K562 (cell line): Measurements from ENCODE around the gene HMCN1. TPM values are rescaled to one million over a fixed set of nuclear protein-coding genes. Genes with fewer than 3 reads are reported as not detected.
A peak's percentile ranks its signal among the peaks of the same experiment; 100 is the strongest.
"Not testable (repeated sequence)": the region's sequence is repeated elsewhere in the genome, so short reads cannot be mapped to it uniquely, and the experiment has no call there.

ENCODE experiments used
- ATAC-seq: fragments of 200-7000 bp; cut with Tn5 transposase; 3 replicates; pipeline ENCODE4 v1.9.1; 2020; ENCODE audit warnings: moderate library complexity
- BruUV-seq: library from RNA; stranded (reverse); fragments of 400-500 nt; replicated peaks from 2 replicates; lab custom pipeline; 2021; lab: Mats Ljungman, UMichigan
- CTCF ChIA-PET: fragments of 300-600 bp; formaldehyde crosslinking; extraction: SDS; loops from one replicate; lab custom pipeline; 2021; ENCODE audit warnings: low intra/inter-chr PET ratio; lab: Yijun Ruan, JAX
- POLR2A ChIA-PET: fragments of 300-600, 350-650 bp; sonication (Branson Sonifier 250); formaldehyde crosslinking; extraction: SDS; loops from one replicate; lab custom pipeline; 2021; ENCODE audit warnings: antibody characterized with exemption, inconsistent platforms; lab: Yijun Ruan, JAX
- DNase-seq, 4 experiments: peaks; one replicate each; pipeline versions ENCODE4 v3.0.0 to v3.0.0-alpha.2; 2011 to 2018; ENCODE audit warnings: low spot score in 3 of 4, mixed read lengths in 3 of 4; ENCODE audit errors: extremely low read depth in 1 of 4
- FAIRE-seq: peaks from 2 replicates; lab custom pipeline; 2011; peaks lifted over from hg19 to GRCh38; lab: Jason Lieb, UNC
- H2AFZ ChIP-seq: 2 replicates; pipeline ENCODE4 v1.6.0; 2011; ENCODE audit warnings: low read depth, low read length, control low read depth, inconsistent platforms
- H3K27ac ChIP-seq: fragments of 200-600 bp; 3 replicates; pipeline ENCODE4 v1.8.0; 2011; ENCODE audit warnings: low read depth, mild to moderate bottlenecking, control low read depth, inconsistent platforms, low read length, moderate library complexity, mixed read lengths; ENCODE audit errors: extremely low read depth
- H3K27me3 ChIP-seq, 2 experiments: fragments of 300-600 bp in 1 of 2; 2 replicates in 1 of 2; 3 replicates in 1 of 2; pipeline versions ENCODE4 v1.6.0 to v1.8.0; 2011; ENCODE audit warnings: inconsistent platforms in 2 of 2, low read length in 2 of 2, mild to moderate bottlenecking in 1 of 2, mixed read lengths in 1 of 2, moderate library complexity in 1 of 2; ENCODE audit not compliant: control insufficient read depth in 2 of 2, insufficient read depth in 2 of 2
- H3K36me3 ChIP-seq: fragments of 300-600 bp; 3 replicates; pipeline ENCODE4 v1.8.0; 2011; ENCODE audit warnings: mild to moderate bottlenecking, low read length, inconsistent platforms; ENCODE audit not compliant: control insufficient read depth, insufficient read depth
- H3K4me1 ChIP-seq, 2 experiments: fragments of 200-600 bp in 1 of 2; replicated peaks in 1 of 2; 2 replicates in 1 of 2; 3 replicates in 1 of 2; pipeline versions ENCODE4 v1.5.1 to v1.8.0; 2011; ENCODE audit warnings: inconsistent platforms in 2 of 2, low read length in 2 of 2, mild to moderate bottlenecking in 1 of 2, mixed read lengths in 1 of 2, moderate library complexity in 1 of 2; ENCODE audit not compliant: control insufficient read depth in 2 of 2, insufficient read depth in 2 of 2
- H3K4me2 ChIP-seq: 2 replicates; pipeline ENCODE4 v1.6.1; 2011; ENCODE audit warnings: low read length, control low read depth, inconsistent platforms, mixed read lengths; ENCODE audit not compliant: insufficient read depth
- H3K4me3 ChIP-seq: fragments of 200-600 bp; sonication (generic), shearing (Covaris generic); 2 replicates; pipeline ENCODE4 v1.5.1; 2016; ENCODE audit warnings: control low read depth, inconsistent platforms
- H3K79me2 ChIP-seq: fragments of 200-600 bp; 3 replicates; pipeline ENCODE4 v1.8.0; 2011; ENCODE audit warnings: low read length, inconsistent platforms; ENCODE audit not compliant: control insufficient read depth, insufficient read depth
- H3K9ac ChIP-seq, 2 experiments: 2 replicates each; pipeline versions ENCODE4 v1.6.0 to v1.6.1; 2011; ENCODE audit warnings: low read depth in 2 of 2, low read length in 2 of 2, control low read depth in 1 of 2, inconsistent platforms in 1 of 2, mild to moderate bottlenecking in 1 of 2, mixed read lengths in 1 of 2; ENCODE audit not compliant: insufficient read depth in 1 of 2
- H3K9me1 ChIP-seq: one replicate; pipeline ENCODE4 v1.6.0; 2011; ENCODE audit warnings: inconsistent platforms, mild to moderate bottlenecking, low read length, moderate library complexity; ENCODE audit not compliant: control insufficient read depth, insufficient read depth
- H3K9me3 ChIP-seq: replicated peaks from 2 replicates; pipeline ENCODE4 v1.5.1; 2011; ENCODE audit warnings: low read depth, low read length, inconsistent platforms; ENCODE audit not compliant: control insufficient read depth, insufficient read depth
- H4K20me1 ChIP-seq: replicated peaks from 2 replicates; pipeline ENCODE4 v1.6.1; 2011; ENCODE audit warnings: low read length, inconsistent platforms, mixed read lengths; ENCODE audit not compliant: control insufficient read depth, insufficient read depth
- DMBX1 ChIP-seq: fragments of 250-450 bp; sonication (Bioruptor Pico); IDR thresholded peaks from 2 replicates; pipeline ENCODE4 v1.8.0; 2022; ENCODE audit warnings: inconsistent platforms, mild to moderate bottlenecking, moderate library complexity, borderline replicate concordance
- MNT ChIP-seq, 2 experiments: fragments of 450-650 bp; conservative IDR thresholded peaks; 2 replicates each; pipeline ENCODE4 v1.6.1; 2017; ENCODE audit warnings: mild to moderate bottlenecking in 2 of 2, moderate library complexity in 2 of 2
- NFIC ChIP-seq: fragments of 450-650 bp; IDR thresholded peaks from 2 replicates; pipeline ENCODE4 v1.6.1; 2017; ENCODE audit warnings: mild to moderate bottlenecking, inconsistent platforms
- NR2C2 ChIP-seq, 2 experiments: fragments of 200-800 bp in 1 of 2; sonication (Bioruptor generic) in 1 of 2; sonication (generic) in 1 of 2; formaldehyde crosslinking in 1 of 2; IDR thresholded peaks; 2 replicates each; pipeline versions ENCODE4 v1.6.1 to v1.8.0; 2016 to 2022; ENCODE audit warnings: mild to moderate bottlenecking in 1 of 2, missing compliant biosample characterization in 1 of 2, missing genetic modification characterization in 1 of 2, missing genetic modification reagents in 1 of 2
- POLR2G ChIP-seq: fragments of 200-400 bp; formaldehyde crosslinking; IDR thresholded peaks from 2 replicates; pipeline ENCODE4 v1.6.1; 2017; ENCODE audit warnings: low read depth, mild to moderate bottlenecking, antibody characterized with exemption, low read length, moderate library complexity
- POLR2H ChIP-seq: IDR thresholded peaks from 2 replicates; pipeline ENCODE4 v1.6.1; 2016; ENCODE audit warnings: missing genetic modification characterization, low read depth, mild to moderate bottlenecking, control low read depth, missing compliant biosample characterization, moderate library complexity
- RBM25 ChIP-seq: fragments of 200-400 bp; formaldehyde crosslinking; IDR thresholded peaks from 2 replicates; pipeline ENCODE4 v1.6.1; 2018; ENCODE audit warnings: low read length, low read depth, moderate library complexity; ENCODE audit not compliant: severe bottlenecking
- SMARCE1 ChIP-seq: fragments of 450-650 bp; IDR thresholded peaks from 2 replicates; pipeline ENCODE4 v1.7.1; 2016; ENCODE audit warnings: mild to moderate bottlenecking
- TFE3 ChIP-seq: fragments of 450-650 bp; formaldehyde crosslinking; IDR thresholded peaks from 2 replicates; pipeline ENCODE4 v1.4.0; 2020; ENCODE audit warnings: mild to moderate bottlenecking, mixed read lengths
- ZNF583 ChIP-seq: fragments of 250-450 bp; sonication (Bioruptor Pico); IDR thresholded peaks from 2 replicates; pipeline ENCODE4 v1.4.0; 2020
- WGBS: fragments of 100-300 bp; shearing (Covaris generic); methylation state at CpG from one replicate; pipeline ENCODE4 v1.1.6; 2016; ENCODE audit warnings: low coverage, mixed read lengths; ENCODE audit not compliant: insufficient coverage; ENCODE audit errors: missing lambda C conversion rate; 5-methylcytosine and 5-hydroxymethylcytosine counted together
- in situ Hi-C: fragments of 300-500 bp; cut with MboI; formaldehyde crosslinking; loops from 4 replicates; pipeline ENCODE4 v1.15.0; 2018; ENCODE audit warnings: inconsistent platforms, mixed read lengths
- intact Hi-C: fragments of 100-400 bp; cut with micrococcal nuclease; formaldehyde crosslinking; loops from 2 replicates; pipeline ENCODE4 v1.14.2; 2022
- polyA plus RNA-seq, 8 experiments: library from polyadenylated mRNA; depleted of rRNA in 4 of 8; stranded (reverse) in 5 of 8; unstranded in 3 of 8; fragments of >200 nt; fragmentation: Nextera tagmentation in 2 of 8; fragmentation: Illumina TruSeq in 1 of 8; extraction: Ambion mirVana in 2 of 8; extraction: Trizol in 1 of 8; gene quantifications; 2 replicates each; pipeline versions ENCODE4 v1.2.1 to v1.2.3, GENCODE V29; 2011 to 2014; ENCODE audit warnings: inconsistent platforms in 1 of 8, missing spikeins in 1 of 8
- total RNA-seq, 7 experiments: library from RNA; depleted of rRNA in 6 of 7; stranded (reverse); fragments of >200 nt in 6 of 7; fragmentation: Illumina TruSeq in 2 of 7; extraction: Trizol in 2 of 7; gene quantifications; 2 replicates each; pipeline versions ENCODE4 v1.2.1 to v1.2.3, GENCODE V29; 2011 to 2021; ENCODE audit warnings: low replicate concordance in 1 of 7

Gene HMCN1
- total and polyA plus RNA-seq, 9 of the 15 experiments (the other 6 are each of a cell fraction or from before 2014, with no cell fraction given): 0.07 to 0.36 (median 0.21) TPM

DNA sequence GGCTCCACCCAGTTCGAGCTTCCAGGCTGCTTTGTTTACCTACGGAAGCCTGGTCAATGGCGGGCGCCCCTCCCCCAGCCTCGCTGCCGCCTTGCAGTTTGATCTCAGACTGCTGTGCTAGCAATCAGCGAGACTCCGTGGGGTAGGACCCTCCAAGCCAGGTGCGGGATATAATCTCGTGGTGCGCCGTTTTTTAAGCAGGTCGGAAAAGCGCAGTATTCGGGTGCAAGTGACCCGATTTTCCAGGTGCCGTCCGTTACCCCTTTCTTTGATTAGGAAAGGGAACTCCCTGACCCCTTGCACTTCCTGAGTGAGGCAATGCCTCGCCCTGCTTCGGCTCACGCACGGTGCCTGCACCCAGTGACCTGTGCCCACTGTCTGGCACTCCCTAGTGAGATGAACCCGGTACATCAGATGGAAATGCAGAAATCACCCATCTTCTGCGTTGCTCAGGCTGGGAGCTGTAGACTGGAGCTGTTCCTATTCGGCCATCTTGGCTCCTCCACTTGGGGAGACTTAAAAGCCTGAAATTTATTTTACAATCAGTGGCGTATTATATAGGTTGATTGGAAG lies 158.7 kb downstream of the HMCN1 start (continued):
- not testable (repeated sequence) for TF ChIP-seq NR2C2 (CRISPR knock-in tag; IDR thresholded peaks at IDR 0.05)
- TF ChIP-seq NR2C2 (tag; IDR thresholded peaks at IDR 0.05) (peak; percentile 46; the same call in 1 of the 2 replicates), SMARCE1 (0 out of 2 replicates have a peak, but pooled peaks have one; percentile 23), DMBX1 (CRISPR knock-in tag) (peak; percentile 72), NFIC (0 out of 2 replicates have a peak, but pooled peaks have one; percentile 4), POLR2H (tag) (peak; percentile 78), POLR2G (peak; percentile 68), ZNF583 (CRISPR knock-in tag) (0 out of 2 replicates have a peak, but pooled peaks have one; percentile 33), MNT (conservative IDR thresholded peaks at IDR 0.05) (peak; percentile 37 to 65; a peak in 3 of 4 replicates)

- TF ChIP-seq TFE3 (peak; percentile 6; the same call in 1 of the 2 replicates), RBM25 (no peak)
- no peak for ATAC-seq
These were observed 160.6 kb downstream of the HMCN1 start for GRCh38 chr1:185894791-185895190.

More at GRCh38 chr1:185894791-185895190, 160.6 kb downstream of the HMCN1 start:
- Histone ChIP-seq H3K4me1 (no peaks in the 10 kb centered on the region; a peak in 1 of 5 replicates), H3K4me2 (no peak overlapping the region), H2AFZ (no peak overlapping the region), H4K20me1 (no peaks in the 10 kb centered on the region), H3K27ac (no peak overlapping the region), H3K79me2 (no peaks in the 10 kb centered on the region), H3K27me3 (no peaks in the 10 kb centered on the region), H3K4me3 (no peak overlapping the region), H3K9me3 (no peaks in the 10 kb centered on the region), H3K9me1 (no peaks in the 10 kb centered on the region), H3K9ac (no peak overlapping the region), H3K36me3 (no peaks in the 10 kb centered on the region)
- FAIRE-seq (no peak), DNase-seq (no peak)
- WGBS: 17% methylated on average over 3 of the region's 3 CpGs
- BruUV-seq: no TSS peak
- intact Hi-C loops: no loop called here
- POLR2A ChIA-PET: no interaction called here
- in situ Hi-C loops: no loop called here
- CTCF ChIA-PET: no interaction called here
